Stimulated activated CD4-positive, alpha-beta T cell treated with anti-CD3 and anti-CD28 coated beads, TNF-alpha, amount 100 ng/mL, for 4 hours (primary cell): Measurements from ENCODE around the gene KCND2.
"Not testable (repeated sequence)": the region's sequence is repeated elsewhere in the genome, so short reads cannot be mapped to it uniquely, and the experiment has no call there.

Experiments used
- DNase-seq, 3 experiments: peaks; one replicate each; pipeline ENCODE4 v3.0.0-alpha.2; 2020; ENCODE audit warnings: low read depth in 3 of 3

KCND2 gene

GRCh38 chr7:120743128-120743527, 470.2 kb downstream of the KCND2 start:
- no peak for DNase-seq

- no peak for DNase-seq
Measured at GRCh38 chr7:120760050-120760449, 487.1 kb downstream of the KCND2 start.

- DNase-seq: no peak
Measured at GRCh38 chr7:120760851-120761250, 487.9 kb downstream of the KCND2 start.

- DNase-seq: no peak
Measured at GRCh38 chr7:120770206-120770605, 497.2 kb downstream of the KCND2 start.

GRCh38 chr7:120774481-120774880, 501.5 kb downstream of the KCND2 start:
- DNase-seq: no peak

- DNase-seq: no peak
Measured at GRCh38 chr7:120775755-120776154, 502.8 kb downstream of the KCND2 start.

GRCh38 chr7:120779078-120779477, 506.1 kb downstream of the KCND2 start:
- DNase-seq: not testable (repeated sequence)

- not testable (repeated sequence) for DNase-seq
Measured at GRCh38 chr7:120780451-120780850, 507.5 kb downstream of the KCND2 start.

GRCh38 chr7:120780938-120781337, 508.0 kb downstream of the KCND2 start:
- no peak for DNase-seq

GRCh38 chr7:120781924-120782323, 508.9 kb downstream of the KCND2 start:
- DNase-seq: not testable (repeated sequence)

GRCh38 chr7:120783273-120783672, 510.3 kb downstream of the KCND2 start:
- no peak for DNase-seq

GRCh38 chr7:120783721-120784120, 510.7 kb downstream of the KCND2 start:
- DNase-seq: no peak

GRCh38 chr7:120785095-120785494, 512.1 kb downstream of the KCND2 start:
- DNase-seq: no peak

GRCh38 chr7:120792091-120792860, 519.3 kb downstream of the KCND2 start:
- DNase-seq: peak; percentile 23 to 34 (median 29)

GRCh38 chr7:120792861-120793130, 519.8 kb downstream of the KCND2 start:
- no peak for DNase-seq

- no peak for DNase-seq
Measured at GRCh38 chr7:120793213-120793936, 520.4 kb downstream of the KCND2 start.

GRCh38 chr7:120794106-120794729, 521.2 kb downstream of the KCND2 start:
- DNase-seq: no peak

- no peak for DNase-seq
Measured at GRCh38 chr7:120797026-120797645, 524.2 kb downstream of the KCND2 start.

- DNase-seq: no peak
Measured at GRCh38 chr7:120799147-120799546, 526.2 kb downstream of the KCND2 start.
